ENCODE results near the gene OR2B6. TPM values are rescaled to one million over a fixed set of nuclear protein-coding genes. Genes with fewer than 3 reads are reported as not detected.

The OR2B6 gene
- total RNA-seq, 4 donors from 2014 or later = not detected

- no peak overlapping the region for H3K27ac ChIP-seq
- TF ChIP-seq CTCF (IDR thresholded peaks at IDR 0.05) = no peak
- no peak for TF ChIP-seq POLR2A (IDR thresholded peaks at IDR 0.05)
- no peak for DNase-seq
- H3K4me1 ChIP-seq = no peaks in the 10 kb centered on the region
- no peaks in the 10 kb centered on the region for H3K9me3 ChIP-seq
- no peak overlapping the region for H3K4me3 ChIP-seq
- H3K36me3 ChIP-seq = no peaks in the 10 kb centered on the region
- no peaks in the 10 kb centered on the region for H3K27me3 ChIP-seq
Observed at GRCh38 chr6:28004350-28005151, 47.5 kb downstream of the OR2B6 start.

- no peaks in the 10 kb centered on the region for H3K4me1 ChIP-seq
- DNase-seq = no peak
- H3K27me3 ChIP-seq = no peaks in the 10 kb centered on the region
- H3K4me3 ChIP-seq = no peak overlapping the region
- H3K36me3 ChIP-seq = no peaks in the 10 kb centered on the region
- no peaks in the 10 kb centered on the region for H3K9me3 ChIP-seq
- H3K27ac ChIP-seq = no peak overlapping the region
- no peak for TF ChIP-seq CTCF (IDR thresholded peaks at IDR 0.05)
- no peak for TF ChIP-seq POLR2A (IDR thresholded peaks at IDR 0.05)
Observed at GRCh38 chr6:28005152-28005890, 48.3 kb downstream of the OR2B6 start.

GRCh38 chr6:28005975-28006374, 48.9 kb downstream of the OR2B6 start:
- H3K4me1 ChIP-seq = no peaks in the 10 kb centered on the region
- no peak for DNase-seq
- H3K4me3 ChIP-seq = no peak overlapping the region
- TF ChIP-seq CTCF (IDR thresholded peaks at IDR 0.05) (no peak), POLR2A (IDR thresholded peaks at IDR 0.05) (no peak)
- no peak overlapping the region for H3K27ac ChIP-seq
- no peaks in the 10 kb centered on the region for H3K27me3 ChIP-seq
- no peaks in the 10 kb centered on the region for H3K9me3 ChIP-seq
- no peaks in the 10 kb centered on the region for H3K36me3 ChIP-seq

Other genes with a start within 250 kb of the OR2B6 start
- not detected for gene OR2B2, start 44.8 kb upstream of the OR2B6 start, total RNA-seq
- gene ZNF165, start 123.3 kb downstream of the OR2B6 start, total RNA-seq = 1 to 10 TPM; 4.2 to 8.3 (median 5.6) TPM
- gene ZSCAN16, start 167.4 kb downstream of the OR2B6 start, total RNA-seq = 10 to 100 TPM in 2 of 4 donors, 1 to 10 TPM in 2; 7.0 to 22.3 (median 12.6) TPM
- gene ZKSCAN8, start 184.6 kb downstream of the OR2B6 start, total RNA-seq = 10 to 100 TPM in 3 of 4 donors, 1 to 10 TPM in 1; 5.6 to 26.4 (median 15.5) TPM

Measured in Peyer's patch (tissue), 4 donors.